GM12891 (cell line): ENCODE data around the gene PDE12.

Source experiments
- PAX5 ChIP-seq: IDR thresholded peaks from 2 replicates; pipeline ENCODE4 v1.6.1; 2011; ENCODE audit warnings: low read length, moderate library complexity, mild to moderate bottlenecking; ENCODE audit not compliant: insufficient read depth, severe bottlenecking
- POLR2A ChIP-seq: IDR thresholded peaks from 2 replicates; pipeline ENCODE4 v1.6.1; 2011; ENCODE audit warnings: low read depth, low read length, control low read depth
- POLR2AphosphoS5 ChIP-seq: IDR thresholded peaks from 2 replicates; pipeline ENCODE4 v1.6.1; 2011; ENCODE audit warnings: low read depth, low read length, control low read depth
- POU2F2 ChIP-seq: IDR thresholded peaks from 2 replicates; pipeline ENCODE4 v1.6.1; 2011; ENCODE audit warnings: low read depth, mild to moderate bottlenecking, control low read depth, low read length, moderate library complexity
- SPI1 ChIP-seq: IDR thresholded peaks from 2 replicates; pipeline ENCODE4 v1.6.1; 2011; ENCODE audit warnings: low read depth, low read length, control low read depth
- TAF1 ChIP-seq: IDR thresholded peaks from 2 replicates; pipeline ENCODE4 v1.6.1; 2011; ENCODE audit warnings: low read depth, low read length, control low read depth

- TF ChIP-seq POLR2A: 0 out of 2 replicates have a peak, but pooled peaks have one; percentile 9
- TF ChIP-seq TAF1: no peak
- no peak for TF ChIP-seq POLR2AphosphoS5
- TF ChIP-seq PAX5: no peak
- no peak for TF ChIP-seq POU2F2
- no peak for TF ChIP-seq SPI1
These were observed 36.2 kb downstream of the PDE12 start for GRCh38 chr3:57592306-57592705.
